EL (cell line): ENCODE measurements around the gene C5orf63.
"Not testable (repeated sequence)": the region's sequence is repeated elsewhere in the genome, so short reads cannot be mapped to it uniquely, and the experiment has no call there.

Source experiments
- DNase-seq: peaks from one replicate; pipeline ENCODE4 v3.0.0-alpha.2; 2016

The C5orf63 gene

DNA sequence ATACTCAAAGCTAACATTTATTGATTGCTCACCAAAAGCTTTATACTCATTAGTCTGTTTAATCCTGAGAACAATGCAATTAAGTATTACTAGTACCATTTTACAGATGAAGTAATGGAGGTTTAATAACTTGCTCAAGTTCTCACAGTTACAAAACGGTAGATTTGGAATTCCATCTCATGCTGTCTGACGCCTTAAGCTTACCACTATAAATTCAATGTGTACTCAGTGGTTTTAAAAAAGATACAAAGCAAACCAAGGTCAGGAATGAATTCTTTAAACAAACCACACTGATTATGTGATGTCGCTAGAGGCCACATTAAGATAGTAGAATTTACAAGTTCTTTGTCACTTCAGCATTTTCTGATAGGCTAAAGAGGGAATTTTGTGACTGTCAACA lies 1.2 kb upstream of the C5orf63 start:
- no peak for DNase-seq

DNA sequence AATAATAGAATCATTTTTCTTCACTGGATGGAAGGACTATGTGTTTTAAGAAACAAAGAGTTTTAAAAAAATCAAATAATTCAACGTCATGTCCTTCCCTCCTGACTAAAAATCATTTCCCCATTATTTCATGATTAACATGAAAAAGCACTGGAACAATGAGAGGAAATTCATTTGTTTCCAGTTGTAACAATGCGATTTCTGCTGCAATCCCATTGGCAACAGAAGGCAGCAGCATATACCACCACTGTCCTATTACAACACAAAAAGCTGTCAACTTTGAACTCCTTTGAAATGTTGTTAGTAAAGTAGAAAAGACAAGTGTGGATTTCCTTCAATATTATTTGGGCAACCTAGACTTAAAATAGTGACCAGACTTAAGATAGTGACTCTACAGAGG lies 3.1 kb downstream of the C5orf63 start:
- DNase-seq: no peak

GRCh38 chr5:127068493-127069214 lies 4.6 kb downstream of the C5orf63 start:
- DNase-seq: peak; percentile 52

DNA sequence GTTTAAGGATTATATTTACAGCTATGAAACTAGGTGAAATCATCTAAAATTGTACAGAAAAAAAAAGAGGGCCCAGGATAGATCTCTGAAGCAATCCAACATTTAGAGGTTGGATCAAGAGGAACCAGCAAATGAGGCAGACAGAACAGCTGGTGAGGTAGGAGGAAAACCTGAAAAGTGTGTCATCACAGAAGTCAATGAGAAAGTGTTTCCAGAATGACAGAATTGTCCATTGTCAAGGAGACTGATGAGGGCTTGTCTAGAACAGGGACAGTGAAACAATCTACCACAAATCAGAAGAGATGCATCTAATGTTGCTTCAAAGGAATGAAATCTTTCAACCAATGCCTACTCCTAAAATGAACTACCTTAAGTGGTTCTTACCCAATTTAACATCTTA lies 6.6 kb downstream of the C5orf63 start:
- no peak for DNase-seq

DNA sequence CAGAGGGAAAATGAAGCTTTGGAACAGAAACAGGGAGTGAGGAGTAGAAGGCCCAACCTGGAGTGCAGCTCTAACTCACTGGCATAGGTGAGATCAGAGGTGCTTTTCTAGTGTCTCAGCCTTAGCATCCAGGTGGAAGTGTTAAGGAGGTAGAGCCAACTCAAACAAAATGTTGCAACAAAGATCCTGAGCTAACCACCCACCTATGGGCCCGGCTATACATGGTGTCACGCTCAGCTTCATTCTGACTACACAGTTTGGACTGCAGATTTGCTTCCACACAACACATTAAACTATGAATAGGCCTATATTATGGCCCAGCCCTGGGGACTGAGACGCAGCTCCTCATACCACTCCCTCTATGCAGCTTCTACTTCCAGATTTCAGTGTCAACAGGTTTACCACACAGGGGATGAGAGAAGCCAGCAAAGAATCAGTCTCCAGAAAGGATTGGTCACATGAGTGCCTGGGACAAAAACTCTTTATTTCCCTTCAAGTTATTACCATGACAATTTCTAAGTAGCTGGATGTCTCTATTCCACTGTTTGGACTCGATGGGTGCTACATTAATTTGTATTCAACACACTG lies 9.0 kb downstream of the C5orf63 start:
- no peak for DNase-seq

- no peak for DNase-seq
Observed at GRCh38 chr5:127063257-127063913, 9.9 kb downstream of the C5orf63 start.

GRCh38 chr5:127061956-127062355 lies 11.3 kb downstream of the C5orf63 start:
- DNase-seq: no peak

GRCh38 chr5:127061537-127061936 lies 11.8 kb downstream of the C5orf63 start:
- no peak for DNase-seq

GRCh38 chr5:127060470-127060985 lies 12.8 kb downstream of the C5orf63 start:
- DNase-seq: no peak

DNA sequence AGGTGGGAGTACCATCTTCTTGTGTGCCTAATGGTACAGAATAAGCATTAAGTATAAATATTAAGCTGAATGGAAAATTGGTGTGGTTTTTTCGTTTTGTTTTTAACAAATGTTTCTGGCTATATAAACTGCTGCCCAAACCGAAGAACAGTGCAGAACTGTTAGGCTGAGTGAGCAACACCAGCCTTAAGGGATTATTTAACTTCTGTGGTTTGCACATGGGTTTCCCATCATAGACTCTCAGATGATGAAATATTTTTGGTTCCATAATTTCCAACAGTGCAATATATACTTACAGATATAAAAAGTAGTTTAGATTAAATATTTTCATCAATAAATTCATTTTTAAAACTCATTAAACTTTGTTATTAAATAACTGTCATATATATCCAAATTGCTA lies 16.4 kb downstream of the C5orf63 start:
- DNase-seq: no peak

DNA sequence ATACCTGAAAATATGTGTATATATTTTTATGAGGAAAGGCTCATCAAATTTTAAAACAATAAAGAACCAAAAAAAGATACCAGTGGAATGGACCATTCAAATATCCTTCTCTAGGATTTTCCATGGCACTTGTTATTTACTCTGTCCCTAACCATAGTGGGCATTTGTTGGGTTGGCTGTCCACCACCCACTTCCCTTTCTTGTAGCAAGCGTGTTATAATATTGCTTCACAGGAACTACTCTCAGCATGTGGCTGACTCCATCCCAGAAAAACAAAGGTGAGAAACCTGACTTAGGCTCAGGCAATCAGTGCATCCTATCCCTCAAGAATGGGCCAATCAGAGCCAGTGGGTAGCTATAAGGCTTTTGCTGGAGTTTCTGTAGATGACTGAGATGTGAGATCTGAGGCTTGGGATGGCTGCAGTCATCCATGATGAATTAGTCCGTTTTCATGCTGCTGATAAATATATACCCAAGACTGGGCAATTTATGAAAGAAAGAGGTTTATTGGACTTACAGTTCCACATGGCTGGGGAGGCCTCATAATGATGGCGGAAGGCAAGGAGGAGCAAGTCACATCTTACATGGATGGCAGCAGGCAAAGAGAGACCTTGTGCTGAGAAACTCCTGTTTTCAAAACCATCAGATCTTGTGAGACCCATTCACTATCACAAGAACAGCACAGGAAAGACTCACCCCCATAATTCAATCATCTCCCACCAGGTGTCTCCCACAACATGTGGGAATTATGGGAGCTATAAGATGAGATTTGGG lies 17.2 kb downstream of the C5orf63 start:
- DNase-seq: no peak

GRCh38 chr5:127053551-127053950 lies 19.8 kb downstream of the C5orf63 start:
- DNase-seq: not testable (repeated sequence)

DNA sequence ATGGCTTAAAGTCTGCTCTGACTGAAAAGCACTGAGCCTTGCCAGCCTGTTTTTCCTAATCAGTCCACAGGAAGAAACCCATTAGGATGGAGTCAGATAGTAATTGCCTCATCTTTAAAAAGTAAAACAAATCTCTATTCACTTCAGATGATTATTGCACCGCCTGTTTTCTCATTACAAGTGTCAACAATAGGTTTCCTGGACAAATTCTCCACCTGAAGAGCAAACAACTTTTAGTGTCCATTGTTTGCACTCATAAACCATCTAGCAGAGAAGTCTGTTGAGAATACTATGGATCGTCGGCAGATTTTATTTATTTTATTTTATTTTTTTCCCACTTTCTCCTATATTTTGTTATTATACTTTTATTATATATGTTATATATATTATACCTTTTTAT lies 20.3 kb downstream of the C5orf63 start:
- DNase-seq: no peak

DNA sequence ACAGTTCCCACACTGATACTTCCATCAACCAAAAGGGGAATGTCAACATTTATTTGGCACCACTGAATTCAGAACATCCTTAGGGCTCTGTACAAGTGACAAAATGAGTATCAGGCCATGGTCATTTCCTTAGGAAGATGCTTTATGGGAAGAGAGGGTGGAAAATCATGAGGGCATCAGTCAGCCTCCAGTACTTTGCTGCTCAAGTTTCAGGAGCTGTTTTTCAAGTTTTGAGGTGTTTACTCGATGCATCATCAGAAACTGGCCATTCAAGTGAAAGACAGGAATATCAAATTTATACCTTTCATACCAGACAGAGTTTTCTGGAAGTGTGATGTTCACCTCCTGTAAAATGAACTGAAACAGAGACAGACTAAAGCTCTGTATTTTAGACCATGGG lies 21.7 kb downstream of the C5orf63 start:
- DNase-seq: no peak

- DNase-seq: peak; percentile 13
Observed at GRCh38 chr5:127046343-127047072, 26.8 kb downstream of the C5orf63 start.

DNA sequence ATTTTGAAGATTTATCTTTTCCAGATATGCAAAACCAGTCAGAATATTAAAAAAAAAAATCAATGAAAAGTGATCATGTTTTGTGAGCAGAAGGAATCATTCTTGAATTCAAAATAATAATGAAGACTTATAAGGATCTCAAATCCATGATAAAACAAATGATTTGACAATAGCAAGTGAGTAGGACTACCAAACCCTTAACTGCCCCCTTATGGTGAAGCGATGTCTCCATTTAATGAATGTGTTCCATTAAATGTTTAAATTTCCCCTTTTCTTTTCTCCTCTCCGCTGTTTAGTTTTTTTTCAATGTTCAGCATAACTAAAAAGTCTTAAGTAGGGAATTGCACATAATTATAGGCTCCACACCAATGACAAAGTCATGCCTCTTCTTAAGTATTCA lies 30.7 kb downstream of the C5orf63 start:
- peak; percentile 9 for DNase-seq

GRCh38 chr5:127041571-127041970 lies 31.7 kb downstream of the C5orf63 start:
- DNase-seq: peak; percentile 45

- peak; percentile 35 for DNase-seq
Observed at GRCh38 chr5:127040796-127041520, 32.3 kb downstream of the C5orf63 start.

DNA sequence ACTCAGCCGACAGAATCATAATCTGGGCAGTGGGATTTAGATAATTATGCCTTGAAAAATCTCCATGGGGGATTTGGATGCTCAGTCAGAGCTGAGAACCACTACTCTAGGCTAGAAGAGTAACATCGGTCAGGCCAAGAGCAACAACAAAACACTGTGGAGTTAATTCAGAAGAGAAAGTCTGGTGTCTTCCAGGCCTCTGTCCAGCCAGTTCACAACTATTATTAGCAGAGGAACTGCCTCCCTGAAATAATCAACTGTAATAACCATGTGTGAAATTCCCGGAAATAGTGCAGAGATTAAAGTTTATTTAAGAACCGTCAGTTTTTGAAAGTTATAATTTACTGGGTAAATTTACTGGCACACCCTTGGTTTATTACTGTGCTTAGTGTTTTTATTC lies 34.8 kb downstream of the C5orf63 start:
- DNase-seq: no peak

- DNase-seq: peak; percentile 35
Observed at GRCh38 chr5:127031863-127032232, 41.5 kb downstream of the C5orf63 start.

GRCh38 chr5:127031147-127031862 lies 42.0 kb downstream of the C5orf63 start:
- no peak for DNase-seq
